ENCODE data around the gene EIF3B.
"Not testable (repeated sequence)": the region's sequence is repeated elsewhere in the genome, so short reads cannot be mapped to it uniquely, and the experiment has no call there.

The EIF3B gene

GRCh38 chr7:2347351-2348063 lies 7.1 kb upstream of the EIF3B start:
- not testable (repeated sequence) for DNase-seq (ENCODE audit: low read depth)

DNA sequence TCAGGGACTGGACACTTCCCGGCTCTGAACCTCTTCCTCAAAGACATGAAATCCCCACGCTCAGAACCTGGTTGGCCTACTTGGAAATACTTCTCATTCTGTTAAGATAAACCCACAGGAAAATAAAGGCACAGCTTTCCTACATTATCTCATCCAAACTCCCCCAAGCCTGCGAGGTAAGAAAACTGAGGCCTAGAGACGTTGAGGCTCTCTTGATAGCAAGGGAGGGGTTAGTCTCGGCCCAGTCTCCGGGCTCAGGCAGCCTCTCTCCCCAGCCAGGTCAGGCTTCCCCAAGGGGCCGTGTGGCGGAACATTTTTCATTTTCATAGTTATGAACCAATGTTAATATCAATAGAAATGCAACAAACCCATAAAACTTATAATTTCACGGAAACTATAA lies 4.6 kb upstream of the EIF3B start:
- no peak for DNase-seq (ENCODE audit: low read depth)

GRCh38 chr7:2350861-2351260 lies 3.8 kb upstream of the EIF3B start:
- no peak for DNase-seq (ENCODE audit: low read depth)

DNA sequence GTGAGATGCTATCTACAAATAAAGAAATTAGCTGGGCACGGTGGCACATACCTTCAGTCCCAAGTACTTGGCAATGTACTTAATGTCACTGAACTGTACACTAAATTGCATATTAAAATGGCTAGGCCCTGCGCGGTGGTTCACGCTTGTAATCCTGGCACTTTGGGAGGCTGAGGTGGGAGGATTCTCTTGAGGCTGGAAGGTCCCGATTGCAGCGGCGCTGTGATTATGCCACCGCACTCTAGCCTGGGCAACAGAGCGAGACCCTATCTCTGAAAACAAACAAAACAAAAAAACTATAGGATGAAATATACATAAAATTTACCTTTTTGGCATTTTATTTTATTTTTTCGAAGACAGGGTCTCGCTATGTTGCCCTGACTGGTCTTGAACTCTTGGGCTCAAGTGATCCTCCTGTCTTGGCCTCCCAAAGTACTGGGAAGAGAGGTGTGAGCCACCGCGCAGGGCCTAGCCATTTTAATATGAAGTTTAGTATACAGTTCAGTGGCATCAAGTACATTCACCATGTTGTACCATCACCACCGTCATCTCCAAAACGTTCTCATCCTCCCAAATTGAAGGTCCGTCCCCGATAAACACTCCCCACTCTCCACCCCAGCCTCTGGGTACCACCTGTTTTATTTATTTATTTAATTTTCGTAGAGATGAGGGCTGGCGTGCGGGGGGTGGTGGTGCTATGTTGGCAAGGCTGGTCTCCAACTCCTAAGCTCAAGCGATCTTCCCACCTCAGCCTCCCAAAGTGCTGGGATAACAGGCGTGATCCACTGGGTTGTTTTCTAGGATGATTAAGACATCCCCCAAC lies 1.3 kb upstream of the EIF3B start:
- DNase-seq (ENCODE audit: low read depth): no peak

DNA sequence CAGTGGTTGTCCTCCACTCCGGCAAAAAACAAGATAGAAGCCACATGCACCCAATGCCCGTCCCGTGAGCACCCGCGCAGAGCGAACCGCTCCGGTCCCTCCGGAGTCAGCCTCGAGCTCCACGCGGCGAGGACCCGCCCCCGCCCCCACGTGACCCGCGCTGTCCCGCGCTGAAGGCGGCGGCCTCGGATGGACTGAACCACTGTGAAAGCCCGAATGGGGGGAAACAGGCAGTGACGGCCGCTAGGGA lies 766 bp upstream of the EIF3B start:
- no peak for DNase-seq (ENCODE audit: low read depth)

- no peak for DNase-seq (ENCODE audit: low read depth)
Measured at GRCh38 chr7:2354939-2355704, 495 bp downstream of the EIF3B start.

GRCh38 chr7:2355705-2356008 lies 1.0 kb downstream of the EIF3B start:
- DNase-seq (ENCODE audit: low read depth): no peak

DNA sequence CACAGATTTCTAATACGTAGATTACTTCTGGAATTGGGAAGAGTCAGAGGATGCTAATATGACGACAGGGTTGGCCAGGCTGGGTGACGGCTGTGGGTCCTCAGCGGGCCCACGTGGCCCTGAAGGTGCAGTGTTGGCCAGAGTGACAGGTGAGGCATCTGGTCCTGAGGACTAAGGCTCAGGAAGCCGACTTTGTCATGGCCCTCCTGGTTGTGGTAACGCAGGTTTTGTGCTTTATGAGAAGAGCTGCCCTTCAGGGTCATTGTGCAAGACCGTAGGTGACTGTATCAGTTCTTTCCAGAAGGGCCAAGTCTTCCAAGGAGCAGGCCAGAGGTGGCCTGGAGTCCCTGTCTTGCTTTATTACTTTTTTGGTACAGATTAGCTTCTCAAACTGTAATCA lies 2.5 kb downstream of the EIF3B start:
- no peak for DNase-seq (ENCODE audit: low read depth)

DNA sequence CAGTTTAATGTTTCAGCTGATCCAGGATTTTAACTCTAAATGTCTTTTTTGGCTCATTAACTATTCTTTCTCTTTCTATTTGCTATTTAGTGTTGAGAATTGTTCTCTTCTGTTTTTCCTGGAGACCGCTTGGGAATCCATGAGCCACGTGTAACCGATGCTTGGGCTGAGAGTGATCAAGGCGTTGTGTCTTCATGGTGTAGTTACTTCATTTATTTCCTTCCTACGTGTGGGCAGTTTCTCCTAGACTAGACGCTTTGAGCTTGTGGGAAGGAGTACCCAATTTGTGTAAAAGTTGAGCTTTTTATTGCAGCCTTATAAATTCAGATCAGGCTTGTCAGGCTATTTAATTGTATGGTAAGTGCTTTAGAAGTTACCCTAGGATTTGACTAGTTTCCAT lies 2.9 kb downstream of the EIF3B start:
- DNase-seq (ENCODE audit: low read depth): no peak

GRCh38 chr7:2358968-2359527 lies 4.4 kb downstream of the EIF3B start:
- no peak for DNase-seq (ENCODE audit: low read depth)

DNA sequence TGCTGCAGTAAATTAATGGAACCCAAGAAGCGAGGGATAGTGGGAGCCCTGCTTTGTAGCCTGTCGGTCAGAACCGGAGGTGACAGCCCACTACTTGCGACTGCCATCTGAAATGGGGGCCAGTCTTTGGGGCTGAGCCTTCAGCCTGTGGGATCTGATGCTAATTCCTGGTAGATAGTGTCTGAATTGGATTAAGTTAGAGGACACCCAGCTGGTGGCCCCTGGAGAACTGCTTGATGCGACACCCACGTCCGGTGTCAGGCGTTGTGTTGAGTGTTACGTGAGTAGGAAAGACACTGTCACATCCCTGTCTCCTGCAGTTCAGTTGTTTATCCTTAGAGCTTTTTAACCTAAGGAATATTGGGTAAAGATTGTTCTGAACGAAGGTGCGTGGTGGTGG lies 5.0 kb downstream of the EIF3B start:
- no peak for DNase-seq (ENCODE audit: low read depth)

DNA sequence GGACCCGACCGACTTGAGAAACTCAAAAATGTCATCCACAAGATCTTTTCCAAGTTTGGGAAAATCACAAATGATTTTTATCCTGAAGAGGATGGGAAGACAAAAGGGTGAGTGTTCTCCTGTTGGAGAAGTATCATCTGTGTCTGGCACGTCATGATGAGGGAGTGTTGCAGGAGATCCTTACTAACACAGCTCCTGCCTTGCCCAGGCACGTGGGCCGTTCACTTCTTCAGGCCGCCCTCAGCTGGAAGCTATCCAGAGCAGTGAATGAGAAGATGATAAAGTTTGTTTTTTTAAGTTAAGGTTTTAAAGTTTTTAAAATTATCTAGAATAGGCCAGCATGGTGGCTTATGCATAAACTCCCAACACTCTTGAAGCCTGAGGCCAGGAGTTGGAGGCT lies 6.2 kb downstream of the EIF3B start:
- DNase-seq (ENCODE audit: low read depth): no peak

DNA sequence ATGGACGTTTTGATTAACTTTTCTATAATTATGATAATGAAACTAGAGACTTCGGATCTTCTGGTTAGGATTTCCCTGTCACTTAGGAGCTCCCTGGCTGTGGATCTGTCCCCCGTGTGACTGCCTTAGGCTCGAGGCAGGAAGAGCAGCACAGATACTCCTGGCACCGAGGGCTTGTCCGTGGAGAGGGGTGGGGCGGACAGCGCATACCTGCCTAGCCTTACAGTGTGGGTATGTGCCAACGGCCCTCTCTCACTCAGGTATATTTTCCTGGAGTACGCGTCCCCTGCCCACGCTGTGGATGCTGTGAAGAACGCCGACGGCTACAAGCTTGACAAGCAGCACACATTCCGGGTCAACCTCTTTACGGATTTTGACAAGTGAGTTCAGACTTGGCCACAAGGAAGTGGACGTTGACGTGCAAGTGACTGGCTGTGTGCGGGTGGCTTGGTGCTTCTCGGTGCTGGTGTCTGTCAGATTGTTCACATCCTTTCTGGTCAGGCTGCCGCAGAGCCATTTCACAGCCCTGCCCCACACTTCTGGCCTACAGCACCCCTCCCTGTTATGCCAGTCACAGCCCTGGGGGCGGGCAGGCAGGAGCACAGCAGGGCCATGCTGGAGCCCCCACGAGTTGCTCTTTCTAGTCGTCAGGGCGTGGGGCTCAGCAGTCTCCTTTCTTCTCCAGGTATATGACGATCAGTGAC lies 7.9 kb downstream of the EIF3B start:
- no peak for DNase-seq (ENCODE audit: low read depth)

DNA sequence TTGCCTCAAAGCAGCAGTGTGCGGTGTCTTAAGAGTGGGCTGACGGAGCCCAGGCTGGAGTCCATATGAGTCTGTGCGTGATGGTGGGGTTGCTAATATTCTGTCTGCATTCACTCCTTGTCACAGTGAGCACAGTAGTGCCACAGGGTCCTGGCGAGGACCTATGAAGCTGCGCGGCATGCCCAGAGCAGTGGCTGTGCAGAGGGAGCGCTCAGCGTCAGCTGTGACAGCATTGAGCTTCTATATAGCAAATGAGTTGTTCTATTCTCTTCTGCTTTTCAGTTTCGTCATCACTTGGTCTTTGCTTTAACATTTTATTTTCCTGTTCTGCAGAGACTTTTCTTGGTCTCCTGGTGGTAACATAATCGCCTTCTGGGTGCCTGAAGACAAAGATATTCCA lies 14.5 kb downstream of the EIF3B start:
- no peak for DNase-seq (ENCODE audit: low read depth)

- no peak for DNase-seq (ENCODE audit: low read depth)
Measured at GRCh38 chr7:2371329-2371728, 16.7 kb downstream of the EIF3B start.

DNA sequence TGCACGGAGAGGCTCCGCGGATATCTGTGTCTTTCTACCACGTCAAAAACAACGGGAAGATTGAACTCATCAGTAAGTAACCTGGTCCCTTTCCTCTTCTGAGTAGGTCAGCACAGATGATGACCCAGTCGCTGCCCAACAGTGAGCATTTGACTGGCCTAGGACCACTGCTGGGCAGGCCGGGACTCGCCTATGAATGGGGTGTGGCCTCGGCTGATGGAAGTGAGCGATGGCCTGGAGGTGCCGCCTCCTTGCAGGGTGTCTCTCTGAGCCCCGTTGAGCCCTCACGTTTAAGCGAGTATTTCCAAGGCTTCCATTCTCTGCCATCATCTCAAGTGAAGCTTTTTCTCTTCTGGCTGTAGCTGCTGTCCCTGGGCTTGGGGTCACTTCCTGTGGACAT lies 18.1 kb downstream of the EIF3B start:
- no peak for DNase-seq (ENCODE audit: low read depth)

GRCh38 chr7:2373124-2373556 lies 18.5 kb downstream of the EIF3B start:
- no peak for DNase-seq (ENCODE audit: low read depth)

GRCh38 chr7:2373646-2374045 lies 19.0 kb downstream of the EIF3B start:
- DNase-seq (ENCODE audit: low read depth): no peak

DNA sequence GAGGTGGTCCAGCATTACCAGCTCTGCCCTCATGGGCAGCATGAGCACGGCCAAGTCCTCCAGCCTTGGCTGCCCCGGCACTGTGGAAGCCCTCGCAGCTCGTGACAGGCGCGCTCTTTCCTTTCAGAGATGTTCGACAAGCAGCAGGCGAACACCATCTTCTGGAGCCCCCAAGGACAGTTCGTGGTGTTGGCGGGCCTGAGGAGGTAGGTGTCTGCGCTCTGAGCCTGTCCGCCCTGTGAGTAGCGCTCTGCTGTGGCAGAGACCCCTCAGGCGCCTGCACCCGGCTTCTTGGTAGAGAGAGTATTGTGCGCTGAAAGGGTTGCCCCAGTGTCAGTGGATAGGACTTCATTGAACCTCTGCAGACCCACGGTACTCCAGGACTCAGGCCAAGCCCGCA lies 19.8 kb downstream of the EIF3B start:
- DNase-seq (ENCODE audit: low read depth): no peak

GRCh38 chr7:2374830-2375728 lies 20.5 kb downstream of the EIF3B start:
- DNase-seq (ENCODE audit: low read depth): no peak
